HG03521 (cell line): ENCODE measurements around the gene FLAD1.

Experiments used
- ATAC-seq: cut with Tn5 transposase; IDR thresholded peaks from one replicate; pipeline ENCODE4 v1.9.1; 2021; ENCODE audit warnings: mild to moderate bottlenecking, moderate library complexity; ENCODE audit not compliant: unreplicated experiment

FLAD1 gene

DNA sequence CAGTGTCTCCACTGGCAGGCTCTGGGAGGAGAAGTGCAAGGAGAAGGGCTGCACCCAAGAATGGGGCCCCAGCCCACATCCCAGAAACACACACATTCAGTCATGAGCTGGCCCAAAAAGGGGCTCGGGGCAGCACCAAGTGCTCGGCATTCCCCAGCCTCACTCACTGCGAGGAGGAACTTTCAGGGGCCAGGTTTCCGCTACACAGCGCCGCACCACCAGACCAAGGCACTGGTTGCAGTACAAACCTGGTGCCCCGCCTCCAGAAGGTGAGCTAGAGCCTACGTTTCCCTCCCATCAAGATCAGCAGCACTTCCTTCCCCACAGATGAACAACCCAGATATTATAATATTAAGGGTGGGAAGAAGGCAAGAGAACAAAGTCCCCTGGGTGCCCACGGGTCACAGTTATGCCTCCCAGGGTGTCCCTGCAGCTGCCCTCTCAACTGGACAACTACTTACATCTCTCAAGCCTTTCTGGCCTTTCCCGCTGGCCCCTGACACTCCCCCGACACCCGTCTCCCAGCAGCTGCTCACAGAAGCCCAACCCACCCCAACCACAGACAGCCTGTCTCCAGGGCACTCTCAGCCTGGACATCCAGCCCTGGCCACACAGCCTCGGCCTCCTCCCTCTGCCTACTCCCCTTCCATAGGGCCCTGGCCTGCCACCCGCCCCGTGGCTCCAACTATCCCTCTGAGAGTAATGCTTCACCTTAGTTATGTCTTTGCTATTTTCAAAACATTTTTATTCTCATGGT is 31.1 kb upstream of the FLAD1 start:
- no peak for ATAC-seq

DNA sequence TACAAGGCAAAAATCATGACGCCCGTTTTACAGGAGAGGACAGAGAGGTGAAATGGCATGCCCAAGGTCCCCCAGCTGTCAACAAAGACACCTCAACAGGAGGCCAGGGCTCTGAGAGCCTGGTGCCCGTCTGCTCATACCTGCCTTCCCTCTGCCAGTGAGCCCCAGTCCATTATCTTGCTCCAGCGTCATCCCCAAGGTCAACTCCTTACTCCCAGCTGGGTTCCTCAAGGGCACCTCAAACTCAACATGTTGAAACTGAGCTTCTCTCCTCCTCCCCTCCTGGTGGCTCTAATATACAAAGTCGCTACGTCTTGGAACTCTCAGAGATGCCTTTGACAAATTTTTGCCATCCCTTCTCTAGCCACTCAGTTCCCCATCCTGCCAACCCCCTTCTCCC is 30.5 kb upstream of the FLAD1 start:
- ATAC-seq = no peak

DNA sequence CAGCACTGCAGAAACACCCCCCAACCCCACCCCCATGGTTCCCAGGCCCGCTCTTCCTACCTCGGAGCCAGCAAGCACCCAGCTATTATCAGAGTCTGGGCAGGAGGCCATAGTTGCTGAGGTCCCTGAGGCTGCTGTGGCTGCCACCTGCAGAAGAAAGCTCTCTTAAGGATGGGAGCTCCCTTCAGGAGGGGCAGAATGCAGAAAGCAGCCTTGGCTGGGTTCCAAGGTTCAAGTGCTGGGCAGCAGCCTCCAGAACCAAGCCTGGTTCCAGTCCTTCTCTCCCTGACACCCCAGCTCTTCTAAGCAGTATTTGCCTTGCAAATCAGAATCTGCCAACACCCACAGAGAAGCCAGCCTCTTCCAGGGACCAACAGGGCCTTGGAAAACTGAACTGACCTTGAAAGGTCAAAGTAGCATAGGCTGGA is 29.5 kb upstream of the FLAD1 start:
- no peak for ATAC-seq

DNA sequence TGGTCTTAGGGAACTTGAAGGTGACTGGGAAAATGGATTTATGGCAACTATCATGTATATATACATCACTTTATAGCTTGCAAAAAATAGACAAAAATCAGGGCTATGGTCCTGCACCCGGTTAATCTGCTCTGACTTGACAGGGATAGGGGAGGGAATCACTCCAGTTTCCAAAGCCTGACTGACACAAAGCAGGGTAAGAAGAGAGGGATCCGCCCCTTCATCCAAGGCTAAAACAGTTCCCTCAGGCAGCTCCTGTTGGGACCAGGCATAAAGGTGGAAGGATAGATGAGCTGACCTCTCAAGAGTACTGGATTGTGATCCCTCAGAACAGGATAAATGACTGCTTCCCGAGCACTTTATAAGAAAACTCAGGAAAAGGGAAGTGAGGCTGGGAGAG is 28.6 kb upstream of the FLAD1 start:
- ATAC-seq = no peak

DNA sequence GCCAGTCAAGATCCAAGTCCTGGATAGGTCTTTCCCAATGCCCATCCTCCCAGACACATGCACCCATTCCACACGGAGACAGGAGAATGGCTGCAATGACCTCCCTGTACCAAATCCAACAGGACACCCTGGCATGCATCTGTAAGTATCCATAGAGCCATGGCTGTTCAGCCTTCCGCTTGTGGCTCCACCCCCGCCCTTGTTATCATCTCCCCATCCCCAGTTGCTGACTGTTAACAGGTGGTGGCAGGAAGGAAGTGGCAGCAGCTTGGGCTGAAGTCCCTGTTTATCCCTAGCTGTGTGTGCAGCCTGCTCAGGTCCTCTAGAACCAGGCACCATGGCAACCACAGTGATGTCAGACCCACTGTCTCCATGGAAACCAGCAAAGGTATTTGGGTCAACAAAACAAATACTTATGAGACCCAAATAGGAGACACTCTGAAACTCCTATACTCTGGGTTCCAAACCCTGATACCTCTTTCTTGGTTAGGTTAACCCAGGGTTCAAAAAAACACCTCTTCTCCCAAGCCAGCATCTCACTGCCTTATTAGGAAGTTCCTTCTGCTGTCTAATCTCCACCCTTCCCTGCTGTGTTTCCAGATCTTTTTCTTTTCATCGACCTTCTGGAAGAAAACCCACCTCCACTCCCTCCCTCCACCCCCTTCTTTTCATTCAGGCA is 28.0 kb upstream of the FLAD1 start:
- ATAC-seq = peak; percentile 57

DNA sequence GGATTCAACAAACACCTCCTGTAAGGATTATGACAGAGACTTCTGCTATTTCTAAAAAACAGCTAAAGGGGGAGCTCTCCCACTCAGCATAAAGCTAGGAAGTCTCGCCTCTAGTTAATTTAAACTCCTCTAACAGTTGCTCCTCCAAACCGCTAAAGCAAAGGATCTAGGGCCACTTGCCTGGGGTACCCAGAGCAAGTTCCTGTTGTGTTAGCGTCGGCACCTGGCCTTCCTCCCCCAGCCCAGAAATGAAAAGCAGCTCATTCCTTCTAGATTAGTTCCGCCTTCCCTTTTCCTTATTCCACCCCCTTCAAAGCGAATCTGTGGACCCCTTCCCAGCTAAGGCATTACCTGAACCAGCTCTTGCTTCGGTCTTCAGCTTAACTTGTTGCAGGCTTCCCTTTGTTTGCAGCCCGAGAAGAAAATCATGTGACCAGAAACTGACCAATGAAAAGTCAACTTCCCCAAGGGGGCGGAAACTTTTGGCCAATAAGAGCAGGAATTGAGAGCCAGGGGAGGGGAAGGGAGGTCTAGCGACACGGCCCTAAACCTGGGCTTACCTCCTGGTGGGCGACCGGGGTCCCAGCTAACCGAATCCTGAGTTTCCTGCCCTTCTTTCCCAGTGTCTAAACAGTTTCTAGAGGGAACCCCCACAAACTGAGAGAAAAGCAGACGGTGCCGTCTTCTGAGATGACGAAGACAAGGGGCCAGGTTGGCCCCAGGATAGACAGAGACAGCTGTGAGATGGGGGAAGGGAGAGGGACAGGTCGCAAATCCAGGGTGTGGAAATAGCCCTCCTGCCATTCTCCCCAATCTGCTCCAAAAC is 27.2 kb upstream of the FLAD1 start, which contains the start of gene PBXIP1:
Gene PBXIP1 (minus strand): TSS at position 382 of the 826 bp plus-strand sequence. CDS start 2,378 bp downstream, outside the sequence.
- peak; percentile 48 for ATAC-seq

DNA sequence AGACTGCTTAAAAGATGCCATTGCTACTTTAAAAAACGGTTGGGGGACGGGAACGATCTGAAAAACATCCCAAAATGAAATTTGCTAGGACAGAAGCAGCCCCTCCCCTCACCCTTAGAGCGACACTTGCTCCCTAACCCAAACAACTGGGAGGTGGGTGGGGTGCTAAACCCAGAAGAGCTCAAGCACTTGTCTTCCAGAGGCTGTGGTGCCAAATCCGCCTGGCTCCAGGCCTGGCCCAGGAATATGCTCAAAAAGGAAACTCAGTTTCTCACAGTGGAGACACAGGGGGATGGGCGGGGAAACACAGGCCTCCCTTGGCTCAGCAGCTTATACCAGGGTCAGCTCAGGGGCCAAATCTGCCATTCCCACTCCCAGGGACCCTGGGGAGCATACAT is 26.6 kb upstream of the FLAD1 start:
- no peak for ATAC-seq

DNA sequence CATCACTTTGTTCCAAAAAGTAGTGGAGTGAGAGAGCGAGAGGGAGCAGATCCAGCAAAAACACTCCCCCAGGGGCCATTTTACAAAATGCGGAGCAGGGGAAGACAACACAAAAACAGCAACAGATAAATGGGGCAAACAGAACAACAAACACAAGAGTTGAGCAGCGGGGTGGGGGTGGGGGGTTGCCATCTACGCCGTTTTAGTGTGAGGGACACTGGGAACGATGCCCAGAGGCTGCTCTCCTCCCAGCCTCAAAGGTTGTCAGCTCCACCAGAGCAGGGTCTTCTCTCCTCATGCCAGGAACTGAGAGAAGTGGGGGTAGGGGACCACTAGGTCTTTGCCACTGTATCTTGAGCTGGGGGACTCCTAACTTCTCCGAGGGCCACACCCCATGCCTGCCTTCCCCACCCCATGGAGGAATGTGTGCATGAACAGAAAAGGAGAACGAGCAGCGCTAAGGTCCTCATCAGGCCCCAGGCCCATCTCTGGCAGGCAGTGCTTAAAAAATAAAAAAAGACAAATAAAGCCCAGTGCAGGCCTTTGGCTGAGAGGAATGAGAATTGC is 26.0 kb upstream of the FLAD1 start:
- no peak for ATAC-seq

DNA sequence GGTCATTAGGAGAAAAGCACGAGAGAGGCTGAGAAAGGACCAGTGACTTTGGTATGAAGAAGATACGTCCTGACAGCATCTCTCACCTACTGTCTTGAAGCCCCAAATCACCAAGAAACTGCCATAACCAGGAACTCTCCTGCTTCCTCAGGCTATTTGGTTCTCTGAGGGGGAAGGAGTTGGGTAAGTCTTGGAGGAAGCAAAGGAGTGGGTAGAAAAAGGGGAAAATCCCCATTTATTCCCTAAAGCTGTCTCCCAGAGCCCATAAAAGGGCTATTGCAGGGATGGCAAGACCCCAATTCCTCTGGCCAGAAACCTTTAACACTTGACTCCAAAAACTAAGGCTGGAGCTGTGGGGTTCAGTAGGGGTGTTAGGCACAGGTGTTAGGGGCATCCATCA is 25.1 kb upstream of the FLAD1 start:
- ATAC-seq = no peak

DNA sequence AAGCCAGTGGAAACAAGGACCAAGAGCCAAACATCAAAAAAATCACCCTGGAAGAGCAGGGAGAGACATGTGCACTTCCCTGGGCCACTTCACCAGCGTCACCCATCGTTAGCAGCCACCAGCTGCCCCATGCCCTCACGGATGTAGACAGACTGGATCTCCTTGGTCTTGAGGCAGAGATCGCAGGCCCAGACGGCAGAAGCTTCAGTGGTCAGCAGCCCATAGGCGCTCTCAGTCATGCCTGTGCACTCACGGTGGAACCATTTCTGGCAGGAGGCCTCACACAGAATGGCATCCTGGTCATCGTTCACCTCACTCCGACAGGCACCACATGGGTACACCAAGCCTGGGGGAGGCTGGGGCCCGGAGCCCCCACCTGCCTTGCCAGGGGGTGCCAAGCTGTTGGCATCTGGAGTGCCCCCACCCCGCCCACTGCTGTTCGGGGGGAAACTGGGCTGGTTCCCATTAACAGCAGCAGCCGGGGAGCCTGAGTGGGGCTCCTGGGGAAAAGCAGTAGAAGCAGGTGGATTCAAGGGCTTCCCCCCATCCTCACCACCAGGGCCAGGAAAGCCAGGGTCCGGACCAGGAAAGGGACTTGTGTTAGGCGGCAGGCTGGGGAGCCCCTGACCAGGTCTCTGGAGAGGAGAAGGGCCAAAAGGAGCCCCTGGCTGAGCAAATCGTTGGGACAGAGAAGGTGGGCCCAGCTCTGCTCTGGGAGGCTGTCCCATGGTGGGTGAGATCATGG is 24.3 kb upstream of the FLAD1 start:
- ATAC-seq = no peak

DNA sequence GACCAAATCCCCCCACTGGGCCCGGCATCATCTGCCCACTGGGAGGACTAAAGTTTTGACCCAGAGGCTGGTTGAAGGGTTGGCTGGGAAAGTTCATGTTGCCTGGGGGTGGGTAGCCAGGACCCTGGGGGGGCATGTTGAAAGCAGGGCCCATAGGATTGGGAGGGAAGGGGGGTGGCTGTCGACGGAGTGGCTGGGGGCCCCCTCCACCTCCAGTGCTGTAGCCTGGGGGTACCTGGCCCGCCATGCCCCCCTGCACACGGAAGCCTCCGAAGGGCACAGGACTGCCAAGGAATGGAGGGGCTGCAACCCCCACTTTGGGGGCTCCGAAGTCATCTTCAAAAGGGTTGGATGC is 23.7 kb upstream of the FLAD1 start:
- ATAC-seq = no peak

DNA sequence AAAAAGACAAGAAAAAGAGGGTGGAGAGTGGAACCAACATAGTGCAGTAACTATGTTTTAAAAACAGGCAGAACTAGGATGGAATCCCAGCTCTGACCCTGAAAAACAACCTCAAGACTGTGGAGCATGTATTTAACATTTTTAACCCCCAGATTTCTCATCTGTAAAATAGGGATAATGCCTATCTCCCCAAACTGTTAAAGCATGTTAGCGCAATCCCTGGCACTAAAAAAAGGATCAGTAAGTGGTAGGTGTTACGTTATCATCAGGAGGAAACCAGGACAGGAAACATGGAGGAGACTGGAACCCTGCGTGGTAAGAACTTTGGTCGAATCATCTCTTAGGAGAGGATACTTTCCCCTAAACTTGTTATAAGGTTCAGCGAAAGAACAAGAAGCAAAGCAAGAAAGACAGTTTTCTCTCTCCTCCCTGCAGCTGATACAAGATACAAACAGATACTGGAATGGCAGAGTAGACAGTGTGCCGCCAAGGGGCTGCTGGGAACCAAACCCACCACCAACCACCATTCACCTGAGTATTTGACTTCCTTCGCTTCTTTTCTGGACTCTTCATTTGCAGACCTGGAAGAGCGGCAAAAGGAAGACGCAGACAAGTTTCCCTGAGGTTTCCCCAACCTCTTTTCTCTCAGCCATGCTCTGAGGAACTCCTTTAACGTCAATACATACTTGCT is 22.6 kb upstream of the FLAD1 start:
- ATAC-seq = no peak

DNA sequence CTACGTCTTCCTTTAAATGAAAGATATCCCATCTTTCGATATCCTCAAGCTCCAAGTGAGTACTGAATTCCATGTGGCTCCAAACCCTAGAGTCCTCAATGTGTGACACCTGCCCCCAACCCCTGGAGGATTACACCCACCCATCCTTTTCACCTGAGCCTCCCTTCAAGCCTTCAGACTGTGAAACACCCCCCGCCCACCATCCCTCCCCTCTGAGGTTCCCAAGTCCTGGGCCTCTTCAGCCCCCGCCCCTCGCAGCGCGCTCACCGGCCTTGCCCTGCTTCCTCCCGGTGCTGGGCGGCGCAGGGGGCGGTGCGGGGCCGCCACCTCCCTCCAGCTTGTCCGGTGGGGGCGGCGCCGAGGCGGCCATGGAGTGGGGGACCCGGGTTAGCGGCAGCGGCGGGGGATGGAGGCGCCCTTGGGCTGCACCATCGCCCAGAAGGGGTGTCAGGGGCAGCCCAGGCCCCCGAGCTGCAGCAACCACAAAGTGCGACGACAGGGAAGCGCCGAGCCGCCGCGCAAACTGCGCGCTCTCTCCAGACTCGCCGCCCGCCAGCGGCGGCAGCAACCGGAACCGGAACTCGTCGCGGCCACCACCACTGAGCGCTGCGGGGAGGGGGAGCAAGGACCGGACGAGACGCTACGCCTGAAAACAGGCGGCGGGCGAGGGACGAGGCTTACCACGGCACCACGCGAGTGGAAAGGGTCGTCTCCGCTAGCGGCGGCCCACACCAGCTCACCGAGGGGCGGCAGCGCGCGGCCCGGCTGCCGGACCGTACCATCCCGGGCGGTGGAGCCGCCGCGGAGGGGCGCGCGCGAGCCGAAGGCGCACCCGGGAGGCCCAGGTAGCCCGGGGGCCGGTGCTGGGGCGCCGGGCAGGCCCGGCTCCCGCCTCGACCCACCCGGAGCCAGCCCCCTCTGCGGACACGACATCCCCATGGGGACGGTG is 21.7 kb upstream of the FLAD1 start, which contains the start of gene PYGO2:
Gene PYGO2 (minus strand): TSS at position 576 of the 949 bp plus-strand sequence. CDS start 206 bp downstream, at position 370.
- peak; percentile 64 for ATAC-seq

DNA sequence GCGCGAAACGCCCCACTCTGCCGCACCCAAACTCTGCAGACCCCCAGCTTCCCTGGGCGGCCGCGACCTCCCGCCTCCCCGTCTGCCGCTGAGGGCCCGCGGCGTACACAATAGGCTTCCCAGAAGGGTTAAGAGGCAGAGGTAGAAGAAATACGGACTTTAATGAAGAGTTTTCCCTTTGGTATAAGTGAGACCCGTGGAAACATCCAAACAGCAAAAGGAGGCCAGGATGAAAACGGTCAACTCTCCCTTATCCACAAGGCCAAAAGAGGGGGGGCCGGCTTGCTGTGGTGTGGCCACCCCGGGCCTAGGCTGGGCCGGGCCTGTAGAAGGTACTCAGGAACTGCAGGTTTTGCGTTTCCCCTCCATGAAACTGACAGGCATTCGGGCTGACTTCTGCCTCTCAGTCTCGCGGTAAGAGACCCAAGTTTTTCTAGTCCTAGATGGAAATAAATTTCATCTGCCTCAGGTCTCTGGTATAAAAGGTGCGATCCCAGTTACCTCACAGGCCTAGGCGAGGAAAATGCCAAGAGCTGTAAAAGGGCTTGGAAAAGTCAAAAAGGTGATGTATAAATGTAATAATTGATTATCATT is 20.9 kb upstream of the FLAD1 start:
- no peak for ATAC-seq

DNA sequence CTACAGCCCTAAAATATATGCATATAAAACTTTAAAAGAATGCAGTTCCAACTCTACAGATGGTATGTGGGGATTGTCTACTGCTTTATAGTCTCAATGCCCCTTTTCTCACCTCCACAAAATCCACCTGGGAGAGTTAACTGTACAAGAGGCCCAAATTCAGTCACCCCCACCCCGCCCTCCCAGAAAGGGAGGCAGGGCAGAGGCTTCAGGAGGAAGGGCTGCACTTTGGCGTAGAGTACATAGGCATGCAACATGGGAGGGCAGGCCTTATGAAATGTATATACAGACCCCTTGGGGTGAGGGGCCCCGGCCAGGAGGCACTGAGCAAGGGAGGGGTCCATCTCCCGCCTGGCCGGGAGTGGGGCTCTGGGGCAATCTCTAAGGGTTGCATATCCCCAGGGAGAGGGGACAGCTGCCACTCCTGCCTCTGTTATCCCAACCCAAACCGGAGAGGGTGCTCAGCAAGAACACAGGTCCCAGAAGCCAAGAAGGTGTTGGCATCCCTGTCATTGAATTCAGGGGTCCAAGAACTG is 20.3 kb upstream of the FLAD1 start:
- ATAC-seq = no peak

DNA sequence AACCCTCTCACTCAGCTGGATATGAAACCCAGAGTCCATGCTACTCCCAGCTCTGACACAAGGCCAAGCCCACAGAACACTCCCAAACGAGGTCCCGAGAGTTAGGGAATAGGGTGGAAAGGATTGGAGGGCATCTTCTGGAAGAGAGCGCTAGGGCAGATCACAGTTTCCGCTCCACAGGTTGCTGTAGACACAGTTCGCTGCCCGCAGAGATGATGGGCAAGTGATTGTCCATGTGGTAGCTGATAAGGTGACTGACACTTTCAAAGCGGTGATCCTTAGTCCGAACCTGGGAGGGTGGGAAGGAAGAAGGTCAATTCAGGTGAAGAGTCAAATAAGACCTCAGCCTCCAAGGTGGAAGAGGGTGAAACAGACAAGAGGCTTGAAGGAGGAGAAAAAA is 19.5 kb upstream of the FLAD1 start:
- ATAC-seq = no peak

DNA sequence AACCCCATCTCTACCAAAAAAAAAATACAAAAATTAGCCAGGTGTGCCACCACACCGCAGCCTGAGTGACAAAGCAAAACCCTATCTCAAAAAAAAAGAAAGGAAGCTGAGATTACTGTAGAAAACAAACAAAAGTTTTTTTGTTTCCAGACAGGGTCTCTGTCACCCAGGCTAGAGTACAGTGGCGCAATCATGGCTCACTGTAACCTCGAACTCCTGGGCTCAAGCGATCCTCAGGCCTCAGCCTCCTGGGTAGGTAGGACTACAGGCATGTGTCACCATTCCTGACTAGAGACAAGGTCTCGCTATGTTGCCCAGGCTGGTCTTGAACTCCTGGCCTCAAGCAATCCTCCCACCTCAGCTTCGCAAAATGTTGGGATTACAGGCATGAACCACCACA is 18.8 kb upstream of the FLAD1 start:
- no peak for ATAC-seq

DNA sequence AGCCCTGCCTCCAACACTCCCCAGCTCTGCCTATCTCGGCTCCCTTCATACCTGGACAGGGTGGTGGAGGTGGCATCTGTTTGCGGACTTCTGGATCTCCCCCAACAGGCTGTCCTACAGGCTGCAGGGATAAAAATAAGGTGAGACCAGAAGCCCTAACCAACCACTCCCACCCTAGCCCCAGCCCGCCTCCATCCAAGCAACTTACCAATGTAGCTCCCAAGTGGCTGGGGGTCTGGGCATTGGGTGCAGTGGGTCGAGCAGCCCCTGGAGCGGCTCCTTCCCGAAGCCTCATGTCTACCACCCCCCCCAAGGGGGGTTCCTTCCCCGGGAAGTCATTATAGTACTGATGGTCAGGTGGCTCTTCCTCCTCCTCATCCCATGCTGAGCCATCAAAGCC is 17.0 kb upstream of the FLAD1 start:
- ATAC-seq = no peak
